Subcutaneous preadipocyte (primary cell): ENCODE measurements around the gene NPIPA1. TPM values are rescaled to one million over a fixed set of nuclear protein-coding genes. Genes with fewer than 3 reads are reported as not detected.

Experiments used
- small RNA-seq: library from RNA; depleted of rRNA; stranded (forward); fragments of <200 nt; gene quantifications from one replicate; pipeline ENCODE3, GENCODE V24; 2012
- total RNA-seq: library from RNA; depleted of rRNA; stranded (reverse); fragments of >200 nt; gene quantifications from 2 replicates; pipeline ENCODE4 v1.2.3, GENCODE V29; 2012

NPIPA1 gene
- 27.2 and 41.6 TPM in 2 replicates for total RNA-seq

GRCh38 chr16:14937143-14937542 lies at the start of gene NPIPA1:
NPIPA1 (plus strand) TSS chr16:14937443; CDS start chr16:14937443, 0 bp downstream.

GRCh38 chr16:14974656-14975417 lies 37.6 kb downstream of the NPIPA1 start, which contains the start of gene PDXDC1:
PDXDC1 (plus strand) TSS chr16:14975026; CDS start chr16:14975200, 174 bp downstream.

Small RNA genes within 50 kb of the gene (small RNA-seq; reads per million reads assigned to genes)
- not detected for gene AC138932.4
- not detected for gene MIR3180-1
- gene MIR3670-1 = not detected
- gene MIR6511A1 = not detected
- gene MIR6770-1 = not detected
- not detected for gene RF00019

Other genes starting within 250 kb of the NPIPA1 start
- not detected in 2 replicates for gene PLA2G10, start 243.1 kb upstream of the NPIPA1 start, total RNA-seq
- gene NPIPA3, start 234.0 kb upstream of the NPIPA1 start, total RNA-seq = 0.73 TPM in 1 of 2 replicates, not detected in the other
- gene NPIPA2, start 194.9 kb upstream of the NPIPA1 start, total RNA-seq = 0.73 TPM in 1 of 2 replicates, not detected in the other
- 27.6 and 61.6 TPM in 2 replicates for gene NOMO1, start 103.7 kb upstream of the NPIPA1 start, total RNA-seq
- gene PDXDC1, start 37.6 kb downstream of the NPIPA1 start, total RNA-seq = 40.1 and 44.6 TPM in 2 replicates
- gene NTAN1, start 118.6 kb downstream of the NPIPA1 start, total RNA-seq = 55.5 and 73.5 TPM in 2 replicates
- gene RRN3, start 156.8 kb downstream of the NPIPA1 start, total RNA-seq = 26.5 and 41.8 TPM in 2 replicates